ENCODE data around the gene KLHL26.

DNA sequence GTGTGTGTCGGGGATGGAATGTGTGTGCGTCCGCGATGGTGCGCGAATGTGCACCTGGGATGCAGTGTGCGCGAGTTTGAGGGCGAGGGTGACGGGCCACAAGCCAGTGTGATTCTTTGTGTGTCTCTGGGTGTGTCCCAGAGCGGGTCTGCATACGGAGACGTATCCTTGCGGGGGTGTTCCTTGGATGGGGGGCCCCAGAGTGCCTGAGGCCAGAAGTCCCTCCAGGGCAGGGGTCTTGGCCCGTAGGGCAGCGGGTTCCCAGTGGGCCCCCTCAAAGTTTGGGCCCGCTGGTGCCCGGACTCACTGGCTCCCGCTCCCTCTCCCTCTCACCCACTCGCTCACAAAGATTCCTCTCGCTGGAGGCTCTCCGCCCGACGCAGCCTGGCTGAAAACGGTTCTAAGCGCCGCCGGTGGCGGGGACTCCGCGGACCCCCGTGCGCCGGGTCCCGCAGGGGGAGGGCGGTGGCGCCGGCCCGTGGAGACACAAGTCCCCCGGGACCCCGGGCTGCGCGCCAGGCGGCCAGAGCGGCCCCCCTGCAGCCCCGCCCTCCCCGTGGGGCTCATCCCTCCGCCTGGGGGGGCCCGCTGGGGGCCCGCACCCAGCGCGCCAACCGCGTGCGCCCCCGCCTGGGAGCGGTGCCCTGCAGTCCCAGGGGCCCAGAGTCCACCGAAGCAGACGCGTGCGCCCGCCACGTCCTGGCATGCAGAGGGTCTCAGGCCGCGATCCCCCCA, 31.1 kb upstream of the KLHL26 start:
- TF ChIP-seq, protein P1, sequence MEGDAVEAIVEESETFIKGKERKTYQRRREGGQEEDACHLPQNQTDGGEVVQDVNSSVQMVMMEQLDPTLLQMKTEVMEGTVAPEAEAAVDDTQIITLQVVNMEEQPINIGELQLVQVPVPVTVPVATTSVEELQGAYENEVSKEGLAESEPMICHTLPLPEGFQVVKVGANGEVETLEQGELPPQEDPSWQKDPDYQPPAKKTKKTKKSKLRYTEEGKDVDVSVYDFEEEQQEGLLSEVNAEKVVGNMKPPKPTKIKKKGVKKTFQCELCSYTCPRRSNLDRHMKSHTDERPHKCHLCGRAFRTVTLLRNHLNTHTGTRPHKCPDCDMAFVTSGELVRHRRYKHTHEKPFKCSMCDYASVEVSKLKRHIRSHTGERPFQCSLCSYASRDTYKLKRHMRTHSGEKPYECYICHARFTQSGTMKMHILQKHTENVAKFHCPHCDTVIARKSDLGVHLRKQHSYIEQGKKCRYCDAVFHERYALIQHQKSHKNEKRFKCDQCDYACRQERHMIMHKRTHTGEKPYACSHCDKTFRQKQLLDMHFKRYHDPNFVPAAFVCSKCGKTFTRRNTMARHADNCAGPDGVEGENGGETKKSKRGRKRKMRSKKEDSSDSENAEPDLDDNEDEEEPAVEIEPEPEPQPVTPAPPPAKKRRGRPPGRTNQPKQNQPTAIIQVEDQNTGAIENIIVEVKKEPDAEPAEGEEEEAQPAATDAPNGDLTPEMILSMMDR (tag by site-specific recombination; IDR thresholded peaks at IDR 0.05), result no peak
- no peak for TF ChIP-seq ZNF529 (tag by site-specific recombination; IDR thresholded peaks at IDR 0.05; ENCODE audit: insufficient replicate concordance)
- TF ChIP-seq, protein P2, sequence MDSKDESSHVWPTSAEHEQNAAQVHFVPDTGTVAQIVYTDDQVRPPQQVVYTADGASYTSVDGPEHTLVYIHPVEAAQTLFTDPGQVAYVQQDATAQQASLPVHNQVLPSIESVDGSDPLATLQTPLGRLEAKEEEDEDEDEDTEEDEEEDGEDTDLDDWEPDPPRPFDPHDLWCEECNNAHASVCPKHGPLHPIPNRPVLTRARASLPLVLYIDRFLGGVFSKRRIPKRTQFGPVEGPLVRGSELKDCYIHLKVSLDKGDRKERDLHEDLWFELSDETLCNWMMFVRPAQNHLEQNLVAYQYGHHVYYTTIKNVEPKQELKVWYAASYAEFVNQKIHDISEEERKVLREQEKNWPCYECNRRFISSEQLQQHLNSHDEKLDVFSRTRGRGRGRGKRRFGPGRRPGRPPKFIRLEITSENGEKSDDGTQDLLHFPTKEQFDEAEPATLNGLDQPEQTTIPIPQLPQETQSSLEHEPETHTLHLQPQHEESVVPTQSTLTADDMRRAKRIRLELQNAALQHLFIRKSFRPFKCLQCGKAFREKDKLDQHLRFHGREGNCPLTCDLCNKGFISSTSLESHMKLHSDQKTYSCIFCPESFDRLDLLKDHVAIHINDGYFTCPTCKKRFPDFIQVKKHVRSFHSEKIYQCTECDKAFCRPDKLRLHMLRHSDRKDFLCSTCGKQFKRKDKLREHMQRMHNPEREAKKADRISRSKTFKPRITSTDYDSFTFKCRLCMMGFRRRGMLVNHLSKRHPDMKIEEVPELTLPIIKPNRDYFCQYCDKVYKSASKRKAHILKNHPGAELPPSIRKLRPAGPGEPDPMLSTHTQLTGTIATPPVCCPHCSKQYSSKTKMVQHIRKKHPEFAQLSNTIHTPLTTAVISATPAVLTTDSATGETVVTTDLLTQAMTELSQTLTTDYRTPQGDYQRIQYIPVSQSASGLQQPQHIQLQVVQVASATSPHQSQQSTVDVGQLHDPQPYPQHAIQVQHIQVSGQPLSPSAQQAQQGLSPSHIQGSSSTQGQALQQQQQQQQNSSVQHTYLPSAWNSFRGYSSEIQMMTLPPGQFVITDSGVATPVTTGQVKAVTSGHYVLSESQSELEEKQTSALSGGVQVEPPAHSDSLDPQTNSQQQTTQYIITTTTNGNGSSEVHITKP (tag by site-specific recombination; IDR thresholded peaks at IDR 0.05), result no peak
- no peak for TF ChIP-seq ZEB2 (tag by site-specific recombination; IDR thresholded peaks at IDR 0.05)
- no peak for TF ChIP-seq SALL2 (tag by site-specific recombination; IDR thresholded peaks at IDR 0.05; ENCODE audit: borderline replicate concordance)
- TF ChIP-seq, protein P3, sequence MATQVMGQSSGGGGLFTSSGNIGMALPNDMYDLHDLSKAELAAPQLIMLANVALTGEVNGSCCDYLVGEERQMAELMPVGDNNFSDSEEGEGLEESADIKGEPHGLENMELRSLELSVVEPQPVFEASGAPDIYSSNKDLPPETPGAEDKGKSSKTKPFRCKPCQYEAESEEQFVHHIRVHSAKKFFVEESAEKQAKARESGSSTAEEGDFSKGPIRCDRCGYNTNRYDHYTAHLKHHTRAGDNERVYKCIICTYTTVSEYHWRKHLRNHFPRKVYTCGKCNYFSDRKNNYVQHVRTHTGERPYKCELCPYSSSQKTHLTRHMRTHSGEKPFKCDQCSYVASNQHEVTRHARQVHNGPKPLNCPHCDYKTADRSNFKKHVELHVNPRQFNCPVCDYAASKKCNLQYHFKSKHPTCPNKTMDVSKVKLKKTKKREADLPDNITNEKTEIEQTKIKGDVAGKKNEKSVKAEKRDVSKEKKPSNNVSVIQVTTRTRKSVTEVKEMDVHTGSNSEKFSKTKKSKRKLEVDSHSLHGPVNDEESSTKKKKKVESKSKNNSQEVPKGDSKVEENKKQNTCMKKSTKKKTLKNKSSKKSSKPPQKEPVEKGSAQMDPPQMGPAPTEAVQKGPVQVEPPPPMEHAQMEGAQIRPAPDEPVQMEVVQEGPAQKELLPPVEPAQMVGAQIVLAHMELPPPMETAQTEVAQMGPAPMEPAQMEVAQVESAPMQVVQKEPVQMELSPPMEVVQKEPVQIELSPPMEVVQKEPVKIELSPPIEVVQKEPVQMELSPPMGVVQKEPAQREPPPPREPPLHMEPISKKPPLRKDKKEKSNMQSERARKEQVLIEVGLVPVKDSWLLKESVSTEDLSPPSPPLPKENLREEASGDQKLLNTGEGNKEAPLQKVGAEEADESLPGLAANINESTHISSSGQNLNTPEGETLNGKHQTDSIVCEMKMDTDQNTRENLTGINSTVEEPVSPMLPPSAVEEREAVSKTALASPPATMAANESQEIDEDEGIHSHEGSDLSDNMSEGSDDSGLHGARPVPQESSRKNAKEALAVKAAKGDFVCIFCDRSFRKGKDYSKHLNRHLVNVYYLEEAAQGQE (tag by site-specific recombination; IDR thresholded peaks at IDR 0.05), result no peak
- TF ChIP-seq, protein P4, sequence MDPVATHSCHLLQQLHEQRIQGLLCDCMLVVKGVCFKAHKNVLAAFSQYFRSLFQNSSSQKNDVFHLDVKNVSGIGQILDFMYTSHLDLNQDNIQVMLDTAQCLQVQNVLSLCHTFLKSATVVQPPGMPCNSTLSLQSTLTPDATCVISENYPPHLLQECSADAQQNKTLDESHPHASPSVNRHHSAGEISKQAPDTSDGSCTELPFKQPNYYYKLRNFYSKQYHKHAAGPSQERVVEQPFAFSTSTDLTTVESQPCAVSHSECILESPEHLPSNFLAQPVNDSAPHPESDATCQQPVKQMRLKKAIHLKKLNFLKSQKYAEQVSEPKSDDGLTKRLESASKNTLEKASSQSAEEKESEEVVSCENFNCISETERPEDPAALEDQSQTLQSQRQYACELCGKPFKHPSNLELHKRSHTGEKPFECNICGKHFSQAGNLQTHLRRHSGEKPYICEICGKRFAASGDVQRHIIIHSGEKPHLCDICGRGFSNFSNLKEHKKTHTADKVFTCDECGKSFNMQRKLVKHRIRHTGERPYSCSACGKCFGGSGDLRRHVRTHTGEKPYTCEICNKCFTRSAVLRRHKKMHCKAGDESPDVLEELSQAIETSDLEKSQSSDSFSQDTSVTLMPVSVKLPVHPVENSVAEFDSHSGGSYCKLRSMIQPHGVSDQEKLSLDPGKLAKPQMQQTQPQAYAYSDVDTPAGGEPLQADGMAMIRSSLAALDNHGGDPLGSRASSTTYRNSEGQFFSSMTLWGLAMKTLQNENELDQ (tag by site-specific recombination; IDR thresholded peaks at IDR 0.05; ENCODE audit: low read depth), result no peak
- TF ChIP-seq ZNF335 (tag by site-specific recombination; conservative IDR thresholded peaks at IDR 0.05), result no peak
- no peak for TF ChIP-seq ZNF416 (tag by site-specific recombination; IDR thresholded peaks at IDR 0.05)
- TF ChIP-seq, protein P5, sequence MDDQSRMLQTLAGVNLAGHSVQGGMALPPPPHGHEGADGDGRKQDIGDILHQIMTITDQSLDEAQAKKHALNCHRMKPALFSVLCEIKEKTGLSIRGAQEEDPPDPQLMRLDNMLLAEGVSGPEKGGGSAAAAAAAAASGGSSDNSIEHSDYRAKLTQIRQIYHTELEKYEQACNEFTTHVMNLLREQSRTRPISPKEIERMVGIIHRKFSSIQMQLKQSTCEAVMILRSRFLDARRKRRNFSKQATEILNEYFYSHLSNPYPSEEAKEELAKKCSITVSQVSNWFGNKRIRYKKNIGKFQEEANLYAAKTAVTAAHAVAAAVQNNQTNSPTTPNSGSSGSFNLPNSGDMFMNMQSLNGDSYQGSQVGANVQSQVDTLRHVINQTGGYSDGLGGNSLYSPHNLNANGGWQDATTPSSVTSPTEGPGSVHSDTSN (CRISPR knock-in tag; IDR thresholded peaks at IDR 0.05), result no peak
- TF ChIP-seq, protein P6, sequence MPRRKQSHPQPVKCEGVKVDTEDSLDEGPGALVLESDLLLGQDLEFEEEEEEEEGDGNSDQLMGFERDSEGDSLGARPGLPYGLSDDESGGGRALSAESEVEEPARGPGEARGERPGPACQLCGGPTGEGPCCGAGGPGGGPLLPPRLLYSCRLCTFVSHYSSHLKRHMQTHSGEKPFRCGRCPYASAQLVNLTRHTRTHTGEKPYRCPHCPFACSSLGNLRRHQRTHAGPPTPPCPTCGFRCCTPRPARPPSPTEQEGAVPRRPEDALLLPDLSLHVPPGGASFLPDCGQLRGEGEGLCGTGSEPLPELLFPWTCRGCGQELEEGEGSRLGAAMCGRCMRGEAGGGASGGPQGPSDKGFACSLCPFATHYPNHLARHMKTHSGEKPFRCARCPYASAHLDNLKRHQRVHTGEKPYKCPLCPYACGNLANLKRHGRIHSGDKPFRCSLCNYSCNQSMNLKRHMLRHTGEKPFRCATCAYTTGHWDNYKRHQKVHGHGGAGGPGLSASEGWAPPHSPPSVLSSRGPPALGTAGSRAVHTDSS (tag by site-specific recombination; IDR thresholded peaks at IDR 0.05), result no peak
- no peak for TF ChIP-seq SP2 (tag by site-specific recombination; IDR thresholded peaks at IDR 0.05)
- no peak for TF ChIP-seq ZNF426 (tag by site-specific recombination; IDR thresholded peaks at IDR 0.05)
- TF ChIP-seq, protein P7, sequence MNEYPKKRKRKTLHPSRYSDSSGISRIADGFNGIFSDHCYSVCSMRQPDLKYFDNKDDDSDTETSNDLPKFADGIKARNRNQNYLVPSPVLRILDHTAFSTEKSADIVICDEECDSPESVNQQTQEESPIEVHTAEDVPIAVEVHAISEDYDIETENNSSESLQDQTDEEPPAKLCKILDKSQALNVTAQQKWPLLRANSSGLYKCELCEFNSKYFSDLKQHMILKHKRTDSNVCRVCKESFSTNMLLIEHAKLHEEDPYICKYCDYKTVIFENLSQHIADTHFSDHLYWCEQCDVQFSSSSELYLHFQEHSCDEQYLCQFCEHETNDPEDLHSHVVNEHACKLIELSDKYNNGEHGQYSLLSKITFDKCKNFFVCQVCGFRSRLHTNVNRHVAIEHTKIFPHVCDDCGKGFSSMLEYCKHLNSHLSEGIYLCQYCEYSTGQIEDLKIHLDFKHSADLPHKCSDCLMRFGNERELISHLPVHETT (tag by site-specific recombination; IDR thresholded peaks at IDR 0.05), result no peak

Data from HEK293 (cell line).